Activated naive CD4-positive, alpha-beta T cell treated with anti-CD3 and anti-CD28 coated beads, Interleukin-2, amount 50 U/mL, for 72 hours (primary cell): ENCODE data around the gene CORO6. TPM values are rescaled to one million over a fixed set of nuclear protein-coding genes. Genes with fewer than 3 reads are reported as not detected.

Experiments used
- ATAC-seq, 2 donors: fragments of 150-1000 bp; cut with Tn5 transposase; 2 replicates each; pipeline ENCODE4 v1.10.0; 2021; ENCODE audit warnings: mild to moderate bottlenecking in 2 of 2, moderate library complexity in 2 of 2
- DNase-seq, 2 donors: peaks; one replicate each; pipeline ENCODE4 v3.0.0; 2021 to 2022; ENCODE audit warnings: low spot score in 2 of 2
- H3K27ac Mint-ChIP-seq, 2 donors: one replicate each; pipeline ENCODE4 v1.8.0; 2022; ENCODE audit warnings: mild to moderate bottlenecking in 2 of 2, mixed read lengths in 2 of 2
- H3K36me3 Mint-ChIP-seq, 2 donors: one replicate each; pipeline ENCODE4 v1.8.0; 2022; ENCODE audit warnings: mixed read lengths in 2 of 2
- H3K9me3 Mint-ChIP-seq, 2 donors: one replicate each; pipeline ENCODE4 v1.8.0; 2022; ENCODE audit warnings: mixed read lengths in 2 of 2
- total RNA-seq, 2 donors: library from RNA; stranded (reverse); gene quantifications; one replicate each; pipeline ENCODE4 v1.2.3, GENCODE V29; 2022

The CORO6 gene
- total RNA-seq, 2 donors from 2014 or later: 17.3 to 47.3 TPM

GRCh38 chr17:29589524-29590410 lies 32.9 kb downstream of the CORO6 start, which contains the start of gene GIT1:
Gene GIT1 (minus strand): TSS chr17:29589648. CDS start chr17:29589378, 270 bp downstream.
- H3K9me3 Mint-ChIP-seq: no peaks in the 10 kb centered on the region
- peak within 1 kb of the TSS; percentile 84 to 90 for H3K27ac Mint-ChIP-seq
- peak; percentile 80 to 88 for DNase-seq
- peaks cover 7 to 10% of the 10 kb centered on the region in 2 donors for H3K36me3 Mint-ChIP-seq
- peak; percentile 65 to 74 for ATAC-seq

DNA sequence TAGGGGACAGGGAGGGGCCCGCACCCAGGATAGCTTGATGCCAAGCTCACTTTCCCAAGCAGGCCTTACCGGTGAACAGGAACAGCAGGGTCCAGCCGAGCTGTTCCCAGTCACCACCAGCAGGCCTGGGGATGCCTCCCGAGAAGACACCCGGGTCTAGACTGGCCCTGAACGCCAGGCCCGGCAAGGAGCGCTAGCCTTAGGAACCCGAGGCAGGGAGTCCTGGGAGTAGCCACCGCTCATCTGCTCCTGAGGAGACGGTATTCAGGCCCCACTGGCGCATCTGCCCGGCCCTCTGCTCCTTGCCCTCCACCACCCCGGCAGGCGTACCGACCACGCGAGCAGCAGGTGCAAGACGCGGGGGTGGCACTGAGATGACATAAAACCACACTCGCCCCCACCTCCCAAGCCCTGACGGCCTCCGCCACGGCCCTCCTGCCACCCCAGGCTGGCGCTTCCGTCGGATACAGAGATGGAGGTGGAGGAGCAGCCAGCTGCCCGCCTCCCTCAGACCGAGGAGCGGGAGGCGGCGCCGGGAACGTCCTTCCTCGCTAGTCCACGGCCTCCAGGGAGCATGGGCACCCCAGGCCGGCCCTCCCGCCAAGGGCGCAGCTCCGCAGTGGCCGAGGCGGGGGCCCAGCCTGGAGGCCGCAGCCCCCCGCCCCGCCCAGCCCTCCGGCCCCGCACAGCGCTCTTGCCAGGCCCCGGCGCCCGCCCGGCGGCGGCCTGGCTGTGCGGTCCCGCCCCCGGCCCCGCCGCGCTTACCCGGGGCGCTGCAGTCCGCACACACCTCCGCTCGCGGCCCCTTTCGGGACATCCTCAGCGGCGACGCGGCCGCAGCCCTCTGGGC lies 33.9 kb downstream of the CORO6 start:
- Mint-ChIP-seq H3K9me3 (no peaks in the 10 kb centered on the region), H3K27ac (peak overlapping the region; percentile 84 to 90), H3K36me3 (peaks cover 7 to 10% of the 10 kb centered on the region in 2 donors)
- peak; percentile 4 to 13 for ATAC-seq
- DNase-seq: peak in 1 of 2 donors; percentile 51

- DNase-seq: no peak
- no peaks in the 10 kb centered on the region for H3K9me3 Mint-ChIP-seq
- no peak for ATAC-seq
- peaks cover 9 to 10% of the 10 kb centered on the region in 2 donors for H3K36me3 Mint-ChIP-seq
- H3K27ac Mint-ChIP-seq: peak overlapping the region; percentile 88 to 90
Observed at GRCh38 chr17:29588017-29588561, 34.6 kb downstream of the CORO6 start.

DNA sequence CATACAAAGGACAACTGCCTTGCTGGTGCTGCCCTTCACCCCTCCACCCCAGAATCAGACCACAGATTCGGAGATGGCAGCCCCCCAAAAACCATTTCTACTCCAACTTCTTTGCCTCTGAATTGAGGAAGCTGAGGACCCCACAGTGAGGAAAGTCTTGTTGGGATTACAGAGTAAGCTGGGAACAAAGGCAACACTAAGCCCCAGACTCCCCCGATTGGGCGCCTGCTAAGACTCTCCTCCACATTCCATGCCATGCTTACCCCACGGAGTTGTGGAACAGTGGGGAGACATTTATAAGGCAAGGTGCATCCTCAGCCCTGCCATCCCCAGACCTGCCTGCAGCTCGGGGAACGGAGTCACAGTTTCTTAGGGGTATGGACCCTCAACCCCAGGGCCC lies 35.1 kb downstream of the CORO6 start:
- H3K27ac Mint-ChIP-seq: peak overlapping the region in 1 of 2 donors; percentile 90
- ATAC-seq (no peak), DNase-seq (no peak)
- H3K36me3 Mint-ChIP-seq: peaks cover 10 to 14% of the 10 kb centered on the region in 2 donors
- no peaks in the 10 kb centered on the region for H3K9me3 Mint-ChIP-seq

DNA sequence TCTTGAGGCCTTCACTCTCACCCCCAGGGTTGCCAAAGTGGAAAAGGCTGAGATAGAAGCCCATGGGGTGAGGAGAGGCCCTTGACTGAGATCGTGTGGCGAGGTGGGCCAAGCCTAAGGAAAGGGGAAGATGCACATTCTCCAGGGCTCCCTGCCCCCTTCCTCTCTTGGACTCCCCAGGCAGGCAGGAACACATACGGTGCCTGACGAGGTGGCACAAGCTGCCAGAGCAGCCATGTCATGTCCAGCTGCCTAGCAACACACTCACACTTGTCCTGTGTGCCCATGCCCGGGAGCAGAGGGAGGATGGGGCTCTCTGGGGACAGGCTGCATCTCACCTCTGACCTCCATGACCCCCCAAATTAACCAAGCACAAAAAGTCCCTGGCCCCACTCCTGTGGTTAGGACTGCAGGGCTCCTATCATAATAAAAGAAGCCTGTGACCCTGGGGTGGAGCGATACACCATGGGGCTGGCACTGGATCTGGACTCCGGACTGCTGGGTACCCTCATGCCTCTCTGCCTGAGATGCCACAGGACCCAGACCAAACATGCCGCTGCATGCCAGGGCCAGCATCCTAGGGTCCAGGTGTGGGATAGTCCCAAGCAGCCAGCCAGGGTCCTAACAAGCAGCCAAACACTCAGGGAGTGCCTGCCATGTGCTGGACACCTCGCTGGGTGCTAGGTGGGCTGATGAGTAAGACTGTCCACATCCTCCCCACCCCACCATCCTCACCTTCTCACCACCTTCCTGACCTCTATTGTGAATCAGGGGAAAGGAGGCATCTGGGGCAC lies 35.8 kb downstream of the CORO6 start:
- ATAC-seq: no peak
- Mint-ChIP-seq H3K27ac (peak overlapping the region in 1 of 2 donors; percentile 90), H3K36me3 (peaks cover 10 to 19% of the 10 kb centered on the region in 2 donors), H3K9me3 (no peaks in the 10 kb centered on the region)
- DNase-seq: no peak

GRCh38 chr17:29585080-29585751 lies 37.5 kb downstream of the CORO6 start:
- ATAC-seq (no peak), DNase-seq (no peak)
- peak overlapping the region; percentile 89 to 90 for H3K27ac Mint-ChIP-seq
- peaks cover 20 to 30% of the 10 kb centered on the region in 2 donors for H3K36me3 Mint-ChIP-seq
- H3K9me3 Mint-ChIP-seq: no peaks in the 10 kb centered on the region

DNA sequence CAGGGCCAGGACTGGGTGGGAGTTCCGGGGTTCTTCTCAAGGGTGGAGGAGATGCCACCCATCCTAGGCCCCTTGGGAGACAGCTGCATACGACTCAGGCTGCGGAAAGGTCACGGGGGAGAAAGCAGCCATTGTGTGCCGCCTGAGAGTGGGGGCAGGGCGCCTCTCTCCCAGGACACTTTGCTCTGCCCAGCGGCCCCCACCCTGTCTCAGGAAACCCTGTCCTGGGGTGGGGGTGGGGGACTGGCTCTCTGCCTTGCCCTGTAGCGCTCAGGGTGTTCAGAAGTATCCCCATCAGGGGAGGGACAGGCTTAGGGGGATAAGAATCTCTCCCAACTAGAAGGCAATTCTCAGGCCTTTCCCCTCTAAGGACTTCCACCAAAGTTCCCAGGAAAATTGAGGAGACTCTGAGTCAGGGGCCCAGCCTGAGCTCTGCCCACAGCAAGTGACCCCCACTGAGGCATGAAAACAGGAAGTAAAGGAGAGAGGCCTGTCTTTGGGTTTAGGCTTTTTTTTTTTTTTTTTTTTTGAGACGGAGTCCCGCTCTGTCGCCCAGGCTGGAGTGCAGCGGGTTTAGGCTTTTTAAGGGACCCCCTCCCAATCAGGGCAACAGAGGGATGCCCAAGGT lies 38.1 kb downstream of the CORO6 start:
- no peak for ATAC-seq
- Mint-ChIP-seq H3K9me3 (no peaks in the 10 kb centered on the region), H3K36me3 (peaks cover 25 to 34% of the 10 kb centered on the region in 2 donors), H3K27ac (peak overlapping the region; percentile 89 to 90)
- DNase-seq: no peak

DNA sequence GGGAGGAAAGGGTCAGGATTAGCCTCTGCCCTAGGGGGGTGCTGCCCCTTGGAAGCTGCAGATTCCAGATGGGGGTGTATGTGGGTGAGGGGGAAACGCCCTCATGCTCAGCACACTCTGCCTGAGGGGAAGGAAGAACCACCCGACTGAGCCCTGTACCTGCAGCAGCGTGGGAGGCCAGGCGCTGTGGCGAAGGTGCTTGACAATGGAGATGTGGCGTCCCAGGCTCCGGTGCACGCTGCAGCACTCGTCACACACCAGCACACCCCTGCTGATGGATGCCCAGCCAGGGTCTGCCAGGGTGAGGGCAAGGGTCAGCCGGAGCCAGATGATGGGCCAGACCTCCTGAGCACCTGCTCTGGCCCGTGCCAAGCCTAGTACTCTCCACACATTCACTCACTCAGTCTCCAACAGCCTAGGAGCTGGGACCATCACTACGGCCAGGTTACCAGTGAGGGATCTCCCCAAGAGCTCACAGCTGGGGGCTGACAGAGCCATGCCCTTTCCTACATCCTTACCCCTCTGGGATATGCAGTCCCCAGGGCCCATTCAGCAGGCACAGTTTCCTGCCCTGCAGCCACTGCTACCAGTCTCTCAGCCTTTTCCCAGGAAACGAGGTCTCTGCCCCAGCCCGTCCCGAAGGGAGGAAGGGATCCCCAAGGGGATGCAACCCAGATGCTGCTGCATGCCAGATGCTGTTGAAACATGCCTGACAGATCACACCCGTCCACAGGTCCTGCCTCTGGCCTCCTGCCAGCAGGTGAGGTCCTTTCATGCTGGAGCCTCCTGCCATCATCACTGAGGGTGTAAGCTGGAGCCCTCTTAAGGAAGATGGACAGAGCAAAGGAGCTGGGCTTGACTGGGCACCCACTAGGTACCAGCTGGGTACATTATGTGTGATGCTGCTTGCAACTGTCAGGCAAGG lies 39.1 kb downstream of the CORO6 start:
- Mint-ChIP-seq H3K9me3 (no peaks in the 10 kb centered on the region), H3K27ac (peak overlapping the region; percentile 72 to 90), H3K36me3 (peaks cover 24 to 34% of the 10 kb centered on the region in 2 donors)
- no peak for ATAC-seq
- no peak for DNase-seq

GRCh38 chr17:29582772-29583171 lies 39.9 kb downstream of the CORO6 start:
- Mint-ChIP-seq H3K27ac (peak overlapping the region in 1 of 2 donors; percentile 90), H3K36me3 (peaks cover 16 to 28% of the 10 kb centered on the region in 2 donors), H3K9me3 (no peaks in the 10 kb centered on the region)
- ATAC-seq: no peak
- no peak for DNase-seq

DNA sequence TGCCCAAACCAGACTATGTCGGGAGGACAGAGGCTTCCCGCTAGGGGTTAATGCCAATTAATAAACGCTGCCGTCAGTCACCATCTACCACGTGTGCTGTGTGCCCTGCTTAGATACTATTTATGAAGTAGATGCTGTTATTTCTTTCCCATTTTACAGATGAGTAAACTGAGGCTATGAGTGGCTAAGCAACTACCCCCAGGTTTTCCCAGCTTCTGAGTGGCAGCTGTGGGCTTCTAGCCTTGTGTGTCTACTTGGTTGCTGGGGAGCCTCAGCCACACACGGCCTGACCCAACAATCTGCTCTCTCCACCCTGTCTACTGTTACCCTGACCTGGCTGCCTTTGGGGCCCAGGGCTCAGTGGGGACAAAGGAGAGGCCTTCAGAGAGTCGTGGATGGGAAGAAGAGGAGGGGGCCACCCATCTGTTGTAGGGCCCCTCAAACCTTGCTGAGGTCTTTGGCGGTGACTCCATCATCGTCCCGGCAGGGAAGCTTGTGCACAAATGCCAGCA lies 40.4 kb downstream of the CORO6 start:
- ATAC-seq (no peak), DNase-seq (no peak)
- H3K36me3 Mint-ChIP-seq: peaks cover 15 to 28% of the 10 kb centered on the region in 2 donors
- no peaks in the 10 kb centered on the region for H3K9me3 Mint-ChIP-seq
- H3K27ac Mint-ChIP-seq: peak overlapping the region in 1 of 2 donors; percentile 90

DNA sequence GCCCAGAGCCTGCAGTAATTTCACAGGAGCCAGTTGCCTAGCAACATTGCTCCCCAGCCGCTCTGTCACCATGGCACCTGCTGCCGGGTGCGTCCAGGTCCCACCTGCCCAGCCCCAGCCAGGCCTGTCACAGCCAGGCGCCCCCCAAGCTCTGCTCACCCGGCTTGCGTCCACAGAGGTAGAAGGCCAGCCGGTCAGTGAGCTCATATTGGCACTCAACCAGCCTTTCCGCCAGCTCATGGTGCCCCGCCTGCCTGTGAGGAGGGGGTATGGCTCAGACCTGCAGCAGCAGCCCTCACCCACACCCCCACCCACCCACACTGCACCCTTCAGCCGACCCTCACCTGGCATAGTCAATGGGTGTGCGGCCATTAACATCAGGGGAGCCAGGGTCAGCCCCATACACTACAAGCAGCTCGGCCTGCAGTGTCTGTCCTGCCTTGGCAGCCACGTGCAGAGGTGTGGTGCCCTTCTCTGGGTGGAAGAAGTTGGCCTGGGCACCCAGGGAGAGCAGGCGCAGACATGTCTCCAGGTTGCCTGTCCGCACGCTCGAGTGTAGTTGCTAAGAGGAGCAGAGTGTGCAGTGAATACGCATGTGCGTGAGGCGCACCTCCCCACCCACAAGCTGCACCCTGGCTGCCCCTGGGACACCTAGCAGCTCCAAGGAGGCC lies 41.0 kb downstream of the CORO6 start:
- H3K36me3 Mint-ChIP-seq: peaks cover 15 to 28% of the 10 kb centered on the region in 2 donors
- ATAC-seq: no peak
- H3K27ac Mint-ChIP-seq: peak overlapping the region in 1 of 2 donors; percentile 90
- no peak for DNase-seq
- no peaks in the 10 kb centered on the region for H3K9me3 Mint-ChIP-seq

- DNase-seq (peak; percentile 88 to 90), ATAC-seq (peak; percentile 97 to 98)
- H3K9me3 Mint-ChIP-seq: no peaks in the 10 kb centered on the region
- peak overlapping the region; percentile 16 to 92 for H3K27ac Mint-ChIP-seq
- H3K36me3 Mint-ChIP-seq: peaks cover 15 to 28% of the 10 kb centered on the region in 2 donors
Observed at GRCh38 chr17:29579866-29580771, 42.6 kb downstream of the CORO6 start.
